Measurements from ENCODE around the gene MGAT1.

MGAT1 gene

DNA sequence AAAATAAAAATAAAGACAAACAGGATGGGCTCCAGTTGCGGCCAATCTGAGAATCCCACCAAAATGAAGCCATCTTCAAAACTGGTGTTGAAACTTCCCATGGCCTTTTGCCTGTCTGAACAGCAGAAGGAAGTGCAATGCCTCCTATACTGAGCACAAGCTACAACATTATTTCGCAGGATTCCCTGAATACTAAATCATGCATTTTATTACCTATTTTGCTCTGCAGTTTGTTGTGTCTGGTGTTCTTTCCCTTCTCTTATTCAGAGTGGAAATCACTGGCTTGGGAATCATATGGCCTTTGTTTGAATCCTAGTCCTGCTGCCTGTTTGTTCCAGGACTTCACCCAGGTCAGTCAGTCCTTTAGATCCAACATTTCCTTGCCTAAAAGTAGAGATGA is 62.6 kb downstream of the MGAT1 start, which contains the start of gene OR2Y1:
Gene OR2Y1 (minus strand): TSS at position 101 of the 400 bp plus-strand sequence. CDS start 0 bp downstream, at position 101.
- no peak for DNase-seq
- Histone ChIP-seq H3K9ac (ENCODE audit: low read length) (no peak within 1 kb of the TSS), H3K4me2 (ENCODE audit: low read length) (no peak within 1 kb of the TSS), H4K5ac (ENCODE audit: low read length) (no peak within 1 kb of the TSS), H3K79me2 (ENCODE audit: control insufficient read depth, insufficient read depth, low read length) (no peaks in the 10 kb centered on the region), H3K4me3 (ENCODE audit: low read length) (no peak within 1 kb of the TSS), H2BK120ac (ENCODE audit: low read depth, low read length) (no peak within 1 kb of the TSS), H3K18ac (ENCODE audit: low read length) (no peak within 1 kb of the TSS), H3K4me1 (ENCODE audit: control insufficient read depth, low read depth, low read length) (no peaks in the 10 kb centered on the region), H3K79me1 (ENCODE audit: low read length) (no peaks in the 10 kb centered on the region), H4K8ac (ENCODE audit: low read depth, low read length) (no peak within 1 kb of the TSS), H2BK15ac (replicated peaks; ENCODE audit: low read depth) (no peak within 1 kb of the TSS), H3K36me3 (ENCODE audit: control insufficient read depth, insufficient read depth, low read length) (no peaks in the 10 kb centered on the region), H3K4ac (ENCODE audit: low read depth, low read length) (no peak within 1 kb of the TSS), H3K56ac (ENCODE audit: low read length) (no peak within 1 kb of the TSS), H3K27ac (ENCODE audit: low read depth, low read length) (no peak within 1 kb of the TSS), H2AK5ac (ENCODE audit: low read length) (no peak within 1 kb of the TSS), H3K27me3 (ENCODE audit: insufficient read depth, low read length, poor library complexity) (no peaks in the 10 kb centered on the region), H2BK5ac (ENCODE audit: low read length) (no peak within 1 kb of the TSS), H3K23ac (ENCODE audit: low read length) (no peak within 1 kb of the TSS)
- WGBS (ENCODE audit: extremely low coverage, insufficient coverage, low lambda C conversion rate): no CpG with 5 or more reads among the region's 2 CpGs

DNA sequence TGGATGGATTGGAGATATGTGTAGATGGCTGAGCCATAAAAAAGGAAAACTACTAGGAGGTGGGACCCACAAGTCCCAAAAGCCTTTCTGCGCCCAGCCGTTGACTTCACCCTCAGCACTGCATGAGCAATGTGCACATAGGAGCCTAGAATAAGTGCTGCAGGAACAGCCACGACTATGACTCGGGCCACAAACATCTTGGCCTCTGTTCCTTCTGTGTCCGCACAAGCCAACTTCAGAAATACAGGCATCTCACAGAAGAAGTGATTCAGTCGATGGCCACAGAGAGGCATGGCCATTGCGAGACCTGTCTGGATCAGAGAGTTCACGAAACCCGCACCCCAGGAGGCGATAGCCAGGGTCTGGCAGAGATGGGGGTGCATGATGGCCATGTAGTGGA is 63.3 kb downstream of the MGAT1 start:
- DNase-seq: no peak
- Histone ChIP-seq H3K56ac (ENCODE audit: low read length) (no peak overlapping the region), H3K27me3 (ENCODE audit: insufficient read depth, low read length, poor library complexity) (no peaks in the 10 kb centered on the region), H3K79me2 (ENCODE audit: control insufficient read depth, insufficient read depth, low read length) (no peaks in the 10 kb centered on the region), H3K4me2 (ENCODE audit: low read length) (no peak overlapping the region), H2BK15ac (replicated peaks; ENCODE audit: low read depth) (no peak overlapping the region), H3K4me3 (ENCODE audit: low read length) (no peak overlapping the region), H2AK5ac (ENCODE audit: low read length) (no peak overlapping the region), H3K27ac (ENCODE audit: low read depth, low read length) (no peak overlapping the region), H3K9ac (ENCODE audit: low read length) (no peak overlapping the region), H2BK120ac (ENCODE audit: low read depth, low read length) (no peak overlapping the region), H3K18ac (ENCODE audit: low read length) (no peak overlapping the region), H3K23ac (ENCODE audit: low read length) (no peak overlapping the region), H2BK5ac (ENCODE audit: low read length) (no peak overlapping the region), H4K8ac (ENCODE audit: low read depth, low read length) (no peak overlapping the region), H4K5ac (ENCODE audit: low read length) (no peak overlapping the region), H3K4ac (ENCODE audit: low read depth, low read length) (no peak overlapping the region), H3K36me3 (ENCODE audit: control insufficient read depth, insufficient read depth, low read length) (no peaks in the 10 kb centered on the region), H3K79me1 (ENCODE audit: low read length) (no peaks in the 10 kb centered on the region), H3K4me1 (ENCODE audit: control insufficient read depth, low read depth, low read length) (no peaks in the 10 kb centered on the region)
- WGBS (ENCODE audit: extremely low coverage, insufficient coverage, low lambda C conversion rate): no CpG with 5 or more reads among the region's 10 CpGs

DNA sequence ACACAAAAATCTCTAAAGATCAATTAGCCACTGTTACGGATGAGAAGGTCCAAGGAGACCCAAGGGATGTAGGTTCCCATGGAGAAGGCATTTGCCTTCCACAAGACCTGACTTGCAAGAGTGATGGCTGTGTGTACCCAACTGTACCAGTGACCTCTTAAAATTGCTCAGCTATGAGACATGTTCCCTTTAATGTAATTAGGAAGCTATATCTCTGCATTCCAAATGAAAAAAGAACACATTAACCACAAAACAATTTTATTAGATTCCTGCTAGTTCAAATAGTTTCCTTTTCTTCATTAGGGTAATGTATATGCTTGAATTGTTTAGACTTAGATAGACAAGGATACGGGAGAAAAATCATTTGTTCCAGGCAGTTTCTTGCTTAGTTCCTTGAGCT is 66.1 kb downstream of the MGAT1 start:
- H3K4me1 ChIP-seq (ENCODE audit: control insufficient read depth, low read depth, low read length): no peaks in the 10 kb centered on the region
- H2BK15ac ChIP-seq (replicated peaks; ENCODE audit: low read depth): no peak overlapping the region
- H3K79me2 ChIP-seq (ENCODE audit: control insufficient read depth, insufficient read depth, low read length): no peaks in the 10 kb centered on the region
- no peak overlapping the region for H3K23ac ChIP-seq (ENCODE audit: low read length)
- H4K8ac ChIP-seq (ENCODE audit: low read depth, low read length): no peak overlapping the region
- no peak overlapping the region for H3K4ac ChIP-seq (ENCODE audit: low read depth, low read length)
- DNase-seq: no peak
- no peak overlapping the region for H3K18ac ChIP-seq (ENCODE audit: low read length)
- H3K36me3 ChIP-seq (ENCODE audit: control insufficient read depth, insufficient read depth, low read length): no peaks in the 10 kb centered on the region
- H3K4me2 ChIP-seq (ENCODE audit: low read length): no peak overlapping the region
- H2BK5ac ChIP-seq (ENCODE audit: low read length): no peak overlapping the region
- H4K5ac ChIP-seq (ENCODE audit: low read length): no peak overlapping the region
- H2AK5ac ChIP-seq (ENCODE audit: low read length): no peak overlapping the region
- no peak overlapping the region for H3K27ac ChIP-seq (ENCODE audit: low read depth, low read length)
- no peaks in the 10 kb centered on the region for H3K27me3 ChIP-seq (ENCODE audit: insufficient read depth, low read length, poor library complexity)
- H3K9ac ChIP-seq (ENCODE audit: low read length): no peak overlapping the region
- no peak overlapping the region for H2BK120ac ChIP-seq (ENCODE audit: low read depth, low read length)
- no peaks in the 10 kb centered on the region for H3K79me1 ChIP-seq (ENCODE audit: low read length)
- no peak overlapping the region for H3K56ac ChIP-seq (ENCODE audit: low read length)
- H3K4me3 ChIP-seq (ENCODE audit: low read length): no peak overlapping the region
- no CpG with 5 or more reads among the region's 2 CpGs for WGBS (ENCODE audit: extremely low coverage, insufficient coverage, low lambda C conversion rate)

Data from mesendoderm (in vitro differentiated cells).